Stimulated activated CD8-positive, alpha-beta memory T cell treated with anti-CD3 and anti-CD28 coated beads, Interleukin-12 subunit alpha, Interleukin-12 subunit beta, amount 100 ng/mL, for 1 hour (primary cell): ENCODE results near the gene COL20A1.
"Not testable (repeated sequence)": the region's sequence is repeated elsewhere in the genome, so short reads cannot be mapped to it uniquely, and the experiment has no call there.

Experiments
- DNase-seq: peaks from one replicate; pipeline ENCODE4 v3.0.0-alpha.2; 2020; ENCODE audit warnings: low read depth

COL20A1 gene

GRCh38 chr20:63291811-63292210 lies 1.2 kb upstream of the COL20A1 start:
- no peak for DNase-seq

- DNase-seq, result no peak
These were observed 689 bp upstream of the COL20A1 start for GRCh38 chr20:63292292-63292701.

GRCh38 chr20:63293456-63293855 lies 470 bp downstream of the COL20A1 start:
- DNase-seq, result no peak

- DNase-seq, result no peak
These were observed 1.0 kb downstream of the COL20A1 start for GRCh38 chr20:63293871-63294535.

- no peak for DNase-seq
These were observed 1.5 kb downstream of the COL20A1 start for GRCh38 chr20:63294536-63294900.

- DNase-seq, result no peak
These were observed 2.0 kb downstream of the COL20A1 start for GRCh38 chr20:63295018-63295417.

GRCh38 chr20:63295422-63295821 lies 2.4 kb downstream of the COL20A1 start:
- DNase-seq, result no peak

GRCh38 chr20:63295846-63296245 lies 2.9 kb downstream of the COL20A1 start:
- DNase-seq, result no peak

- no peak for DNase-seq
These were observed 3.7 kb downstream of the COL20A1 start for GRCh38 chr20:63296531-63297299.

- no peak for DNase-seq
These were observed 4.4 kb downstream of the COL20A1 start for GRCh38 chr20:63297371-63297781.

- DNase-seq, result no peak
These were observed 5.0 kb downstream of the COL20A1 start for GRCh38 chr20:63297796-63298572.

- DNase-seq, result no peak
These were observed 5.8 kb downstream of the COL20A1 start for GRCh38 chr20:63298731-63299312.

- no peak for DNase-seq
These were observed 8.7 kb downstream of the COL20A1 start for GRCh38 chr20:63301671-63302070.

GRCh38 chr20:63303095-63303666 lies 10.2 kb downstream of the COL20A1 start:
- no peak for DNase-seq

- no peak for DNase-seq
These were observed 12.4 kb downstream of the COL20A1 start for GRCh38 chr20:63305393-63305792.

GRCh38 chr20:63305933-63306672 lies 13.1 kb downstream of the COL20A1 start:
- DNase-seq, result not testable (repeated sequence)

- DNase-seq, result no peak
These were observed 13.9 kb downstream of the COL20A1 start for GRCh38 chr20:63306673-63307537.

- no peak for DNase-seq
These were observed 14.7 kb downstream of the COL20A1 start for GRCh38 chr20:63307538-63308217.

GRCh38 chr20:63308218-63308911 lies 15.4 kb downstream of the COL20A1 start:
- DNase-seq, result no peak
